Measurements from ENCODE around the gene HBZ. TPM values are rescaled to one million over a fixed set of nuclear protein-coding genes. Genes with fewer than 3 reads are reported as not detected.
A peak's percentile ranks its signal among the peaks of the same experiment; 100 is the strongest.

The HBZ gene
- total and polyA plus RNA-seq, 9 of the 15 experiments (the other 6 are each of a cell fraction or from before 2014, with no cell fraction given): 58.0 to 610 (median 113) TPM

GRCh38 chr16:143047-143446, 9.4 kb upstream of the HBZ start (continued):
- TF ChIP-seq ATF2 (CRISPR knock-in tag; IDR thresholded peaks at IDR 0.05) (no peak), ZBTB40 (IDR thresholded peaks at IDR 0.05) (no peak), ZBTB40 (CRISPR knock-in tag; IDR thresholded peaks at IDR 0.05) (no peak), PURB (CRISPR knock-in tag; IDR thresholded peaks at IDR 0.05; ENCODE audit: low read depth) (no peak), ESRRA (IDR thresholded peaks at IDR 0.05; ENCODE audit: borderline replicate concordance, low read depth) (no peak), TAL1 (IDR thresholded peaks at IDR 0.05) (peak; percentile 95), ZBTB1 (CRISPR knock-in tag; IDR thresholded peaks at IDR 0.05; ENCODE audit: borderline replicate concordance, low read depth) (no peak), ZNF408 (CRISPR knock-in tag; IDR thresholded peaks at IDR 0.05; ENCODE audit: low read depth) (no peak), ZNF707 (CRISPR knock-in tag; conservative IDR thresholded peaks at IDR 0.05) (0 out of 2 replicates have a peak, but pooled peaks have one; percentile 15), SPI1 (IDR thresholded peaks at IDR 0.05; ENCODE audit: borderline replicate concordance, low read depth, low read length) (no peak), RCOR1 (IDR thresholded peaks at IDR 0.05; ENCODE audit: borderline replicate concordance in 1 of 2, low read depth in 2 of 2, low read length in 2 of 2) (peak; percentile 78 to 85; a peak in 2 of 4 replicates), FOXK1 (CRISPR knock-in tag; IDR thresholded peaks at IDR 0.05; ENCODE audit: borderline replicate concordance) (no peak), ZFP91 (CRISPR knock-in tag; IDR thresholded peaks at IDR 0.05) (no peak), HMBOX1 (IDR thresholded peaks at IDR 0.05) (no peak), ZBTB8A (IDR thresholded peaks at IDR 0.05; ENCODE audit: partially characterized antibody) (no peak)
